Smooth muscle cell (in vitro differentiated cells): Measurements from ENCODE around the gene TMEM39B. TPM values are rescaled to one million over a fixed set of nuclear protein-coding genes. Genes with fewer than 3 reads are reported as not detected.
"Not testable (repeated sequence)": the region's sequence is repeated elsewhere in the genome, so short reads cannot be mapped to it uniquely, and the experiment has no call there.

Experiments
- DNase-seq: peaks from one replicate; lab custom pipeline; 2025; ENCODE audit not compliant: unreplicated experiment; lab: John Stamatoyannopoulos, UW
- H2AFZ ChIP-seq: fragments of 200-600 bp; sonication (generic); 2 replicates; pipeline ENCODE4 v1.6.0; 2016; ENCODE audit warnings: antibody characterized with exemption, low read depth, mild to moderate bottlenecking
- H3F3A ChIP-seq: fragments of 200-600 bp; sonication (generic); 2 replicates; pipeline ENCODE4 v1.6.0; 2017; ENCODE audit warnings: antibody characterized with exemption, low read depth
- H3K27ac ChIP-seq: fragments of 200-600 bp; sonication (generic); 2 replicates; pipeline ENCODE4 v1.5.1; 2016; ENCODE audit warnings: low read depth, mild to moderate bottlenecking
- H3K27me3 ChIP-seq: fragments of 200-600 bp; sonication (generic); 2 replicates; pipeline ENCODE4 v1.6.1; 2016; ENCODE audit warnings: low read depth, mild to moderate bottlenecking
- H3K36me3 ChIP-seq: fragments of 200-600 bp; sonication (generic); 2 replicates; pipeline ENCODE4 v1.5.1; 2016; ENCODE audit warnings: low read depth
- H3K4me1 ChIP-seq: fragments of 200-600 bp; sonication (generic); 2 replicates; pipeline ENCODE4 v1.5.1; 2016; ENCODE audit warnings: low read depth
- H3K4me2 ChIP-seq: fragments of 200-600 bp; sonication (generic); 2 replicates; pipeline ENCODE4 v1.6.0; 2016; ENCODE audit warnings: mild to moderate bottlenecking
- H3K4me3 ChIP-seq: fragments of 200-600 bp; sonication (generic); 2 replicates; pipeline ENCODE4 v1.5.1; 2016; ENCODE audit warnings: mild to moderate bottlenecking
- H3K79me2 ChIP-seq: fragments of 200-600 bp; sonication (generic); 2 replicates; pipeline ENCODE4 v1.6.0; 2016; ENCODE audit warnings: low read depth, mild to moderate bottlenecking
- H3K9ac ChIP-seq: fragments of 200-600 bp; sonication (generic); 2 replicates; pipeline ENCODE4 v1.6.0; 2016; ENCODE audit warnings: low read depth
- H3K9me3 ChIP-seq: fragments of 200-600 bp; sonication (generic); replicated peaks from 2 replicates; pipeline ENCODE4 v1.5.1; 2016; ENCODE audit warnings: low read depth
- H4K20me1 ChIP-seq: fragments of 200-600 bp; sonication (generic); 2 replicates; pipeline ENCODE4 v1.6.0; 2016; ENCODE audit warnings: low read depth
- WGBS: methylation state at CpG from one replicate; pipeline ENCODE4 v1.1.7; 2016; ENCODE audit warnings: low lambda C conversion rate; 5-methylcytosine and 5-hydroxymethylcytosine counted together
- polyA plus RNA-seq: library from polyadenylated mRNA; unstranded; fragments of >200 nt; fragmentation: Nextera tagmentation; extraction: Ambion mirVana; gene quantifications from 2 replicates; pipeline ENCODE4 v1.2.1, GENCODE V29; 2016
- total RNA-seq: library from RNA; depleted of rRNA; stranded (reverse); fragments of >200 nt; gene quantifications from 2 replicates; pipeline ENCODE4 v1.2.3, GENCODE V29; 2014
- TF ChIP-seq, protein P1 (sequence below): fragments of 200-600 bp; sonication (generic); IDR thresholded peaks from 2 replicates; pipeline ENCODE4 v1.5.1; 2017; ENCODE audit warnings: borderline replicate concordance, mild to moderate bottlenecking, antibody characterized with exemption; ENCODE audit not compliant: insufficient read depth, poor library complexity, severe bottlenecking

TMEM39B gene
- total and polyA plus RNA-seq, 2 experiments from 2014 or later, result 7.5 to 9.4 TPM

- Histone ChIP-seq H3K79me2 (peaks cover 86% of the 10 kb centered on the region), H3K27me3 (no peaks in the 10 kb centered on the region), H3K4me1 (peaks cover 3% of the 10 kb centered on the region), H3K27ac (no peak overlapping the region), H3K4me2 (no peak overlapping the region), H3K9me3 (no peaks in the 10 kb centered on the region), H3F3A (no peaks in the 10 kb centered on the region), H2AFZ (no peak overlapping the region), H3K4me3 (no peak overlapping the region), H3K9ac (no peak overlapping the region), H4K20me1 (peaks cover 85% of the 10 kb centered on the region), H3K36me3 (no peaks in the 10 kb centered on the region)
- DNase-seq, result no peak
- TF ChIP-seq, protein P1, sequence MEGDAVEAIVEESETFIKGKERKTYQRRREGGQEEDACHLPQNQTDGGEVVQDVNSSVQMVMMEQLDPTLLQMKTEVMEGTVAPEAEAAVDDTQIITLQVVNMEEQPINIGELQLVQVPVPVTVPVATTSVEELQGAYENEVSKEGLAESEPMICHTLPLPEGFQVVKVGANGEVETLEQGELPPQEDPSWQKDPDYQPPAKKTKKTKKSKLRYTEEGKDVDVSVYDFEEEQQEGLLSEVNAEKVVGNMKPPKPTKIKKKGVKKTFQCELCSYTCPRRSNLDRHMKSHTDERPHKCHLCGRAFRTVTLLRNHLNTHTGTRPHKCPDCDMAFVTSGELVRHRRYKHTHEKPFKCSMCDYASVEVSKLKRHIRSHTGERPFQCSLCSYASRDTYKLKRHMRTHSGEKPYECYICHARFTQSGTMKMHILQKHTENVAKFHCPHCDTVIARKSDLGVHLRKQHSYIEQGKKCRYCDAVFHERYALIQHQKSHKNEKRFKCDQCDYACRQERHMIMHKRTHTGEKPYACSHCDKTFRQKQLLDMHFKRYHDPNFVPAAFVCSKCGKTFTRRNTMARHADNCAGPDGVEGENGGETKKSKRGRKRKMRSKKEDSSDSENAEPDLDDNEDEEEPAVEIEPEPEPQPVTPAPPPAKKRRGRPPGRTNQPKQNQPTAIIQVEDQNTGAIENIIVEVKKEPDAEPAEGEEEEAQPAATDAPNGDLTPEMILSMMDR, result no peak
These were observed 39.0 kb downstream of the TMEM39B start for GRCh38 chr1:32111789-32112188.

DNA sequence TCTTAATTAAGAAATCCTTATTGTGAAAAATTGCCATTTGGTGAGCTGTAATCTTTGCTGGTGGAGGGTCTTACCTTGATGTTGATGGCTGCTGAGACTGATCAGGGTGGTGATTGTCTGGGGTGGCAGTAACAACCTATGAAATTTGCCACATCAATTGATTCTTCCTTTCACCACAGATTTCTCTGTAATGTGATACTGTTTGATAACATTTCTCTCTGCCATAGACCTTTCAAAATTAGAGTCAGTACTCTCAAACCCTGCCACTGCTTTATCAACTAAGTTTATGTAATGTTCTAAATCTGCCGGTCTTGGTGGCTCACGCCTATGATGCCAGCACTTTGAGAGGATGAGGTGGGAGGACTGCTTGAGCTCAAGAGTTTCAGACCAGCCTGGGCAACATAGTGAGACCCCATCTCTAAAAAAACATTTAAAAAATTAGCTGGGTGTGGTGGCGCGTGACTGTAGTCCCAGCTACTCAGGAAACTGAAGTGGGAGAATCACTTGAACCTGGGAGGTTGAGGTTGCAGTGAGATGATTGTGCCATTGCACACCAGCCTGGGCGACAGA lies 40.2 kb downstream of the TMEM39B start:
- TF ChIP-seq, protein P1, result no peak
- Histone ChIP-seq H3K9me3 (no peaks in the 10 kb centered on the region), H3K4me2 (no peak overlapping the region), H3K27ac (no peak overlapping the region), H3F3A (no peaks in the 10 kb centered on the region), H2AFZ (no peak overlapping the region), H3K36me3 (no peaks in the 10 kb centered on the region), H3K9ac (no peak overlapping the region), H3K27me3 (no peaks in the 10 kb centered on the region), H3K79me2 (peaks cover 97% of the 10 kb centered on the region), H3K4me1 (peaks cover 3% of the 10 kb centered on the region), H3K4me3 (no peak overlapping the region), H4K20me1 (peaks cover 96% of the 10 kb centered on the region)
- WGBS, result 96% methylated on average over 5 of the region's 5 CpGs
- DNase-seq, result no peak

DNA sequence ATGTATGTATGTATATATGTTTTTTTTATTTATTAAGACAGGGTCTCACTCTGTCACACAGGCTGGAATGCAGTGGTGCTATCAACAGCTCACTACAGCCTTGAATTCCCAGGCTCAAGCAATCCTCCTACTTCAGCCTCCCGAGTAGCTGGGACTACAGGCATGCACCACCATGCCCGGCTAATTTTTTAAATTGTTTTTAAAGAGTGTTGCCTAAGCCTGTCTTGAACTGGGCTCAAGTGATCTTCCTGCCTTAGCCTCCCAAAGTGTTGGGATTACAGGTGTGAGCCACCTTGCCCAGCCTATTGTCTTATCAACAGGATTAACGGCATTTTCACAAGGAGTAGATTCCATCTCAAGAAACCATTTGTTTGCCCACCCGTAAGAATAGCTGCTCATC lies 40.7 kb downstream of the TMEM39B start:
- H2AFZ ChIP-seq, H3K4me1 ChIP-seq, H3K27me3 ChIP-seq, DNase-seq, H3K36me3 ChIP-seq, H3K4me3 ChIP-seq, H3F3A ChIP-seq, H3K4me2 ChIP-seq, H3K27ac ChIP-seq, H3K9ac ChIP-seq, H3K9me3 ChIP-seq: not testable (repeated sequence)
- H4K20me1 ChIP-seq, result peaks cover 100% of the 10 kb centered on the region
- WGBS, result 94% methylated on average over 4 of the region's 4 CpGs
- peaks cover 100% of the 10 kb centered on the region for H3K79me2 ChIP-seq

- Histone ChIP-seq H3K36me3 (no peaks in the 10 kb centered on the region), H2AFZ (no peak overlapping the region), H3K27ac (no peak overlapping the region), H4K20me1 (peaks cover 97% of the 10 kb centered on the region), H3F3A (no peaks in the 10 kb centered on the region), H3K4me1 (no peaks in the 10 kb centered on the region), H3K27me3 (no peaks in the 10 kb centered on the region), H3K9me3 (no peaks in the 10 kb centered on the region), H3K9ac (no peak overlapping the region), H3K4me3 (no peak overlapping the region), H3K4me2 (no peak overlapping the region), H3K79me2 (peaks cover 100% of the 10 kb centered on the region)
- DNase-seq, result no peak
- WGBS, result 91% methylated on average over 2 of the region's 2 CpGs
- TF ChIP-seq, protein P1, result no peak
These were observed 41.7 kb downstream of the TMEM39B start for GRCh38 chr1:32114420-32114819.
